HG02759 (cell line): ENCODE measurements around the gene TTC13.

Source experiments
- ATAC-seq: cut with Tn5 transposase; IDR thresholded peaks from one replicate; pipeline ENCODE4 v1.9.1; 2021; ENCODE audit warnings: mild to moderate bottlenecking, moderate library complexity; ENCODE audit not compliant: unreplicated experiment

Gene TTC13

GRCh38 chr1:230877924-230878590, 100.6 kb downstream of the TTC13 start:
- ATAC-seq, result no peak

- ATAC-seq, result no peak
Observed at GRCh38 chr1:230877146-230877923, 101.3 kb downstream of the TTC13 start.

GRCh38 chr1:230876660-230877059, 102.0 kb downstream of the TTC13 start:
- ATAC-seq, result no peak

GRCh38 chr1:230875370-230875769, 103.3 kb downstream of the TTC13 start:
- ATAC-seq, result no peak

GRCh38 chr1:230870916-230871315, 107.7 kb downstream of the TTC13 start:
- ATAC-seq, result no peak

- ATAC-seq, result no peak
Observed at GRCh38 chr1:230869500-230869899, 109.2 kb downstream of the TTC13 start.

GRCh38 chr1:230868736-230869385, 109.8 kb downstream of the TTC13 start:
- peak; percentile 53 for ATAC-seq

- ATAC-seq, result peak; percentile 92
Observed at GRCh38 chr1:230867903-230868735, 110.5 kb downstream of the TTC13 start, which contains the start of gene C1orf198. Gene C1orf198, minus strand, starts transcription at chr1:230868521. Its CDS starts 9 bp downstream, at chr1:230868512.

- ATAC-seq, result no peak
Observed at GRCh38 chr1:230867101-230867902, 111.4 kb downstream of the TTC13 start.

GRCh38 chr1:230866171-230867070, 112.2 kb downstream of the TTC13 start:
- no peak for ATAC-seq

- ATAC-seq, result no peak
Observed at GRCh38 chr1:230865062-230865817, 113.4 kb downstream of the TTC13 start.

GRCh38 chr1:230864441-230864840, 114.2 kb downstream of the TTC13 start:
- no peak for ATAC-seq

GRCh38 chr1:230863449-230863848, 115.2 kb downstream of the TTC13 start:
- ATAC-seq, result no peak

GRCh38 chr1:230861970-230862595, 116.6 kb downstream of the TTC13 start:
- ATAC-seq, result no peak

GRCh38 chr1:230861489-230861888, 117.2 kb downstream of the TTC13 start:
- ATAC-seq, result no peak

GRCh38 chr1:230860617-230861384, 117.9 kb downstream of the TTC13 start:
- no peak for ATAC-seq
